Measurements from ENCODE around the gene PTRH1. TPM values are rescaled to one million over a fixed set of nuclear protein-coding genes. Genes with fewer than 3 reads are reported as not detected.

The PTRH1 gene
- polyA plus RNA-seq, 1 of the 3 experiments (the other 2 are of a cell fraction) = 42.2 TPM

DNA sequence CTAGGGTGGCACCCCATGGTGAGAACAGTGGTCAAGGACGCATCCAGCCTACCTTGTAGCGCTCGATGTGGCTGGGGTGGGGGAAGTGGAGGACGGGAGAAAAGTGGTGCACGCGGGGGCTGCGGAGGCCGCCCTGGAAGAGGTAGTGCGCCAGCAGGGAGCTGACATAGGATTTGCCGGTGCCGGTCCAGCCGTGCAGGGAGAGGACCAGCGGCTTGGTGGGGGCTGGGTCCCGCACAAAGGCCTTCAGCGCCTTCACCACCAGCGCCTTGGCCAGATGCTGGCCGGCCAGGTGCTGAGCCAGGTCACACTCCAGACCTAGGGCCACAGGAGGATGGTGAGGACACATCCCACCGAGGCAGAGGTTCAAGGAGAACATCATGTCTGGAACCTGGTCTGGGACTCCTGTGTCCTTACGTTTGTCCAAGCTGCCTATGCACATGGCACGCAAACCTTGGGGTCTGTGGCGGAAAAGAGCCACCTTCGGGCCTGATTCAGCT lies 18.8 kb upstream of the PTRH1 start:
- ChIA-PET POLR2A (interaction anchor here (0.7 to 1.6 kb wide), 16 partner anchors 9 to 196 kb away, joined by 3 to 9 read pairs (median 4); partner anchors contain the start of genes CDK9, PIP5KL1 and TTC16), CTCF (interaction anchor here (0.6 to 10.7 kb wide), 78 partner anchors 8 to 367 kb away, joined by 3 to 226 read pairs (median 6); partner anchors contain the start of genes AK1, CDK9, ENG and PTRH1)
- no peak for TF ChIP-seq FOXJ3 (CRISPR knock-in tag; IDR thresholded peaks at IDR 0.05)
- no peak for TF ChIP-seq EZH2phosphoT487 (IDR thresholded peaks at IDR 0.05; ENCODE audit: borderline replicate concordance, low read depth)
- no peak; the same call in 1 of the 2 replicates for TF ChIP-seq RAD21 (IDR thresholded peaks at IDR 0.05; ENCODE audit: low read length)
- no peak for TF ChIP-seq REST (IDR thresholded peaks at IDR 0.05; ENCODE audit: low read depth, low read length)
- TF ChIP-seq MEF2A (IDR thresholded peaks at IDR 0.05; ENCODE audit: borderline replicate concordance, low read depth) = no peak
- TF ChIP-seq CHD2 (IDR thresholded peaks at IDR 0.05; ENCODE audit: low read length, partially characterized antibody) = no peak
- Histone ChIP-seq H3K9me3 (no peaks in the 10 kb centered on the region), H3K4me3 (ENCODE audit: low read depth in 2 of 2, low read length in 1 of 2) (peak overlapping the region; percentile 79; a peak in 3 of 4 replicates), H2AFZ (ENCODE audit: low read depth) (no peak overlapping the region), H3K4me1 (ENCODE audit: control insufficient read depth in 1 of 2, insufficient read depth in 2 of 2, low read depth in 1 of 2, low read length in 1 of 2) (peaks cover 5 to 11% of the 10 kb centered on the region in 2 experiments; a peak in 1 of 4 replicates), H3K27ac (ENCODE audit: low read depth in 2 of 2, low read length in 1 of 2) (peak overlapping the region; percentile 62 to 93; a peak in 2 of 4 replicates), H3K4me2 (peak overlapping the region; percentile 91), H3K27me3 (ENCODE audit: insufficient read depth) (no peaks in the 10 kb centered on the region), H3F3A (replicated peaks; ENCODE audit: insufficient read depth) (peaks cover 2% of the 10 kb centered on the region), H3K9ac (no peak overlapping the region), H4K20me1 (ENCODE audit: insufficient read depth) (no peaks in the 10 kb centered on the region), H3K9me2 (no peaks in the 10 kb centered on the region), H3K36me3 (replicated peaks in 1 of 2; ENCODE audit: control insufficient read depth in 1 of 2, insufficient read depth in 2 of 2, low read length in 1 of 2) (peaks cover 0 to 3% of the 10 kb centered on the region in 2 experiments), H3K79me2 (ENCODE audit: insufficient read depth) (no peaks in the 10 kb centered on the region)
- WGBS (ENCODE audit: low lambda C conversion rate) = 84% methylated on average over 10 of the region's 22 CpGs
- DNase-seq = no peak

DNA sequence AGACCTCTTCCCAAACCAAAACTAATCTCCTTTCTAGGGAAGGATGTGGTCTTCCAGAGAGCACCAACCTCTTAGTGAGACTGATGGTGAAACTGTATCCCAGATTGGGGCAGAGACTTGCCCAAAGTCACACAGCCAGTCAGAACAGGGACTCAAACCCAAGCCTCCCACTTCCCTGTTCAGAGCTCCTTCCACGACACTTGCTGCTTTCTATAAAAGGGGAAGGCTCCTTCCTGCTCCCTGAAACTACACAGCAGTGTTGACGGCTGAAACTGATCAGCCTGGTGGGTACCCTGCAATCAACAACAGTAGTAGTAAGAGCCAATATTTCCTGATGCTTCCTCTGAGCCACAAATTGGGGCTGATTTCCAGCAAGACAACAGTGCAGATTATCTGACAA lies 18.2 kb upstream of the PTRH1 start:
- Histone ChIP-seq H3K4me3 (ENCODE audit: low read depth in 2 of 2, low read length in 1 of 2) (no peak overlapping the region), H3K9ac (no peak overlapping the region), H3K79me2 (ENCODE audit: insufficient read depth) (no peaks in the 10 kb centered on the region), H2AFZ (ENCODE audit: low read depth) (no peak overlapping the region), H3K4me2 (no peak overlapping the region; the same call in 1 of the 2 replicates), H3F3A (replicated peaks; ENCODE audit: insufficient read depth) (peaks cover 2% of the 10 kb centered on the region), H3K36me3 (replicated peaks in 1 of 2; ENCODE audit: control insufficient read depth in 1 of 2, insufficient read depth in 2 of 2, low read length in 1 of 2) (peaks cover 0 to 3% of the 10 kb centered on the region in 2 experiments), H3K9me3 (no peaks in the 10 kb centered on the region), H3K27me3 (ENCODE audit: insufficient read depth) (no peaks in the 10 kb centered on the region), H3K9me2 (no peaks in the 10 kb centered on the region), H4K20me1 (ENCODE audit: insufficient read depth) (no peaks in the 10 kb centered on the region), H3K4me1 (ENCODE audit: control insufficient read depth in 1 of 2, insufficient read depth in 2 of 2, low read depth in 1 of 2, low read length in 1 of 2) (peaks cover 5 to 11% of the 10 kb centered on the region in 2 experiments; a peak in 1 of 4 replicates), H3K27ac (ENCODE audit: low read depth in 2 of 2, low read length in 1 of 2) (no peak overlapping the region)
- POLR2A ChIA-PET = interaction anchor here (1.3 kb wide), 1 partner anchor 69 kb away, joined by 6 read pairs; no protein-coding TSS in a partner anchor
- DNase-seq = no peak
- CTCF ChIA-PET = interaction anchor here (0.7 to 10.7 kb wide), 24 partner anchors 7 to 244 kb away, joined by 3 to 226 read pairs (median 12); partner anchors contain the start of genes CDK9, ST6GALNAC4 and STXBP1
- 96% methylated on average over 2 of the region's 2 CpGs for WGBS (ENCODE audit: low lambda C conversion rate)
- TF ChIP-seq MXI1 (IDR thresholded peaks at IDR 0.05; ENCODE audit: low read depth, low read length) (no peak), FOXM1 (IDR thresholded peaks at IDR 0.05; ENCODE audit: low read depth) (no peak), TEAD4 (IDR thresholded peaks at IDR 0.05; ENCODE audit: borderline replicate concordance, insufficient read depth) (no peak), YY1 (IDR thresholded peaks at IDR 0.05; ENCODE audit: low read depth) (no peak), MAX (IDR thresholded peaks at IDR 0.05; ENCODE audit: low read depth) (no peak), NRF1 (IDR thresholded peaks at IDR 0.05; ENCODE audit: low read depth, low read length) (no peak), FOSL2 (IDR thresholded peaks at IDR 0.05; ENCODE audit: borderline replicate concordance, low read depth) (no peak), SIN3A (IDR thresholded peaks at IDR 0.05; ENCODE audit: borderline replicate concordance, low read depth, low read length) (no peak), NFIC (IDR thresholded peaks at IDR 0.05; ENCODE audit: borderline replicate concordance) (no peak), TCF12 (IDR thresholded peaks at IDR 0.05) (no peak), EZH2phosphoT487 (IDR thresholded peaks at IDR 0.05; ENCODE audit: borderline replicate concordance, low read depth) (no peak), MEF2A (IDR thresholded peaks at IDR 0.05; ENCODE audit: borderline replicate concordance, low read depth) (no peak), JUND (IDR thresholded peaks at IDR 0.05) (no peak), GABPA (IDR thresholded peaks at IDR 0.05; ENCODE audit: low read depth) (no peak), ELF1 (IDR thresholded peaks at IDR 0.05) (no peak), RXRA (IDR thresholded peaks at IDR 0.05; ENCODE audit: borderline replicate concordance, low read depth) (no peak)
- TF ChIP-seq, protein P1, sequence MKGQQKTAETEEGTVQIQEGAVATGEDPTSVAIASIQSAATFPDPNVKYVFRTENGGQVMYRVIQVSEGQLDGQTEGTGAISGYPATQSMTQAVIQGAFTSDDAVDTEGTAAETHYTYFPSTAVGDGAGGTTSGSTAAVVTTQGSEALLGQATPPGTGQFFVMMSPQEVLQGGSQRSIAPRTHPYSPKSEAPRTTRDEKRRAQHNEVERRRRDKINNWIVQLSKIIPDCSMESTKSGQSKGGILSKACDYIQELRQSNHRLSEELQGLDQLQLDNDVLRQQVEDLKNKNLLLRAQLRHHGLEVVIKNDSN (IDR thresholded peaks at IDR 0.05; ENCODE audit: borderline replicate concordance, low read depth) = no peak
